Measurements from ENCODE around the gene SLC12A1.

SLC12A1 gene

DNA sequence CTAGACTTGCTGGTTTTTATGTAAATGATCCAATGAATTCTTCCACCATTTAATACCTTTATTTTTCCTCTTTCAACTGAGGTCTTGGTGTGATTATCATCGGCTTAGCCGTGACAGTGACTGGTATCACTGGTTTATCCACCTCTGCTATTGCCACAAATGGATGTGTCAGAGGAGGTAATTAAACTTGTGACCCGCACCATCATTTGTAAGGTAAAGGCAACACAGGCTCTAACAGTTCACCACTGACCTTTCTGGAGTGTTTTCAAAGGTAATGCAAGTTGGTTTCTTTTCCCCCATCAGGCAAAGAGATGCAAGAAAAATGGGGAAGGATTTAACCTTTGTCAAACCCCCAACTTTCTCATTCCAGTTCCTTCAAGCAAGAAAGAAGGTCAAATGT, 19.7 kb downstream of the SLC12A1 start:
- POLR2A ChIA-PET: no interaction called here
- no peak for TF ChIP-seq HDGF (IDR thresholded peaks at IDR 0.05; ENCODE audit: borderline replicate concordance)
- TF ChIP-seq ARNT (IDR thresholded peaks at IDR 0.05): no peak
- no peak for TF ChIP-seq LEF1 (IDR thresholded peaks at IDR 0.05; ENCODE audit: borderline replicate concordance)
- TF ChIP-seq FOXM1 (IDR thresholded peaks at IDR 0.05; ENCODE audit: borderline replicate concordance): no peak
- TF ChIP-seq TARDBP (IDR thresholded peaks at IDR 0.05): no peak
- no peak for TF ChIP-seq ZNF384 (IDR thresholded peaks at IDR 0.05)
- TF ChIP-seq FOXK2 (IDR thresholded peaks at IDR 0.05): no peak
- no peak for TF ChIP-seq SUZ12 (IDR thresholded peaks at IDR 0.05)
- TF ChIP-seq L3MBTL2 (conservative IDR thresholded peaks at IDR 0.05): no peak
- TF ChIP-seq NFRKB (IDR thresholded peaks at IDR 0.05): no peak
- TF ChIP-seq CTBP1 (IDR thresholded peaks at IDR 0.05; ENCODE audit: borderline replicate concordance): no peak
- no peak for TF ChIP-seq BHLHE40 (IDR thresholded peaks at IDR 0.05; ENCODE audit: borderline replicate concordance)
- DNase-seq (ENCODE audit: extremely low spot score): no peak
- CTCF ChIA-PET: no interaction called here

DNA sequence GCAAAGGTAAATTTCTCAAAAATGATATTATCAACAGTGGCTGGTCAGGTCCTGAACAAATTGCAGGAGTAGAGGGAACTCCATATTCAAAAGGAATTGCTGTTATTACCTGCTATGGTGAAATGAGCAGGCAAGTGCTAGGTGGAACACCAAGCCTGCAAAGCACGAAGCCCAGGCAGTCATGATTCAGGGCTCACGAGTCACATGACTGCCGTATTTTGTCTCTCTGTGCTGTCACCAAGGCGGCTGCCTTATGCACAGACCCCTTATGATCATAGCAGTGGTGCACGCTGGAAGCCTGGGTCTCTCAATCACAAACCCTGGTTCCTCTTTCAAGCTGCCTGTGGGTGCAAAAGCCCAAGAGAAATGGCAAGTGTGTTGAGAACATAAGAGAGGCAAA, 24.4 kb downstream of the SLC12A1 start:
- TF ChIP-seq ELF4 (IDR thresholded peaks at IDR 0.05) (no peak), L3MBTL2 (conservative IDR thresholded peaks at IDR 0.05) (no peak), FOXM1 (IDR thresholded peaks at IDR 0.05; ENCODE audit: borderline replicate concordance) (no peak), CTBP1 (IDR thresholded peaks at IDR 0.05; ENCODE audit: borderline replicate concordance) (no peak), SP1 (IDR thresholded peaks at IDR 0.05) (no peak), FOXA1 (IDR thresholded peaks at IDR 0.05) (no peak)
- CTCF ChIA-PET: no interaction called here
- no peak for DNase-seq (ENCODE audit: extremely low spot score)
- POLR2A ChIA-PET: no interaction called here

DNA sequence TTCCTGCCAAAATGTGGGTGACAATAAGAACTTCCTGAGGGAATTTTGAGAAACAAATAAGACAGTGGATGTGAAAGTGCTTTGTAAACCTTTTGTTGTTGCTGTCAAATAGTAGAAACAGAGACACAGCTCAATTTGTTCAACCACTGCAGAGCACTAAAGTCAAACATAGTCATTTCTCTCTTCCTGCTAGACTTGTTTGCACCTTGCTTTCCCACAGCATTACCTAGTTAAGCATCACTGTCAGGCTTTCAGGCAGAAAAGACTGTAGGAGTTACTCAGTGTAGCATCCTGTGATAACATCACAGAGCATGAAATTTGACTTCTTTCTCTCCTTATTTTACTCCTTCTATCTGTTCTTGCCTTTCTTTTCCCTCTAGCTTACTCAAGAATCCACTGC, 27.1 kb downstream of the SLC12A1 start:
- POLR2A ChIA-PET: no interaction called here
- DNase-seq (ENCODE audit: extremely low spot score): no peak
- CTCF ChIA-PET: no interaction called here
- TF ChIP-seq ZNF384 (IDR thresholded peaks at IDR 0.05) (no peak), CTBP1 (IDR thresholded peaks at IDR 0.05; ENCODE audit: borderline replicate concordance) (no peak), SP1 (IDR thresholded peaks at IDR 0.05) (no peak), FOXA1 (IDR thresholded peaks at IDR 0.05) (no peak), BHLHE40 (IDR thresholded peaks at IDR 0.05; ENCODE audit: borderline replicate concordance) (no peak), TARDBP (IDR thresholded peaks at IDR 0.05) (no peak), FOXM1 (IDR thresholded peaks at IDR 0.05; ENCODE audit: borderline replicate concordance) (no peak), HDGF (IDR thresholded peaks at IDR 0.05; ENCODE audit: borderline replicate concordance) (no peak)

DNA sequence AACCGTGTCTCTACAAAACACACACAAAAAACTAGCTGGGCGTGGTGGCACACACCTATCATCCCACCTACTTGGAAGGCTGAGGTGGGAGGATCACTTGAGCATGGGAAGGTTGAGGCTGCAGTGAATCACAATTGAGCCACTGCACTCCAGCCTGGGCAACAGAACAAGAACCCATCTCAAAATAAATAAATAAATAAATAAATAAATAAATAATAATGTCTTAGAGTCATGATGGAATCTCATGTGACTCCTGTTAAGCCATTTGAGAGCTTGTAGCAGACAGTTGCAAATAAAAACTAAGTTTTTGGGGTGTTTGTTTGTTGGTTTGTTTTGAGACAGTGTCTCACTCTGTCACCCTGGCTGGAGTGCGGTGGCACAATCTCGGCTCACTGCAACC, 33.2 kb downstream of the SLC12A1 start:
- DNase-seq (ENCODE audit: extremely low spot score): no peak
- POLR2A ChIA-PET: no interaction called here
- CTCF ChIA-PET: no interaction called here
- TF ChIP-seq LEF1 (IDR thresholded peaks at IDR 0.05; ENCODE audit: borderline replicate concordance): no peak
- TF ChIP-seq ZNF384 (IDR thresholded peaks at IDR 0.05): no peak
- no peak for TF ChIP-seq PKNOX1 (IDR thresholded peaks at IDR 0.05)
- TF ChIP-seq FOXK2 (IDR thresholded peaks at IDR 0.05): no peak
- no peak for TF ChIP-seq SUZ12 (IDR thresholded peaks at IDR 0.05)
- no peak for TF ChIP-seq TARDBP (IDR thresholded peaks at IDR 0.05)
- TF ChIP-seq ARNT (IDR thresholded peaks at IDR 0.05): no peak
- no peak for TF ChIP-seq CTBP1 (IDR thresholded peaks at IDR 0.05; ENCODE audit: borderline replicate concordance)
- TF ChIP-seq BHLHE40 (IDR thresholded peaks at IDR 0.05; ENCODE audit: borderline replicate concordance): no peak
- TF ChIP-seq ELF4 (IDR thresholded peaks at IDR 0.05): no peak

GRCh38 chr15:48242015-48242414, 35.9 kb downstream of the SLC12A1 start:
- DNase-seq (ENCODE audit: extremely low spot score): no peak
- ChIA-PET POLR2A (no interaction called here), CTCF (no interaction called here)
- TF ChIP-seq FOXM1 (IDR thresholded peaks at IDR 0.05; ENCODE audit: borderline replicate concordance) (no peak), PKNOX1 (IDR thresholded peaks at IDR 0.05) (no peak), FOXA1 (IDR thresholded peaks at IDR 0.05) (no peak), L3MBTL2 (conservative IDR thresholded peaks at IDR 0.05) (no peak), ELF4 (IDR thresholded peaks at IDR 0.05) (no peak), BHLHE40 (IDR thresholded peaks at IDR 0.05; ENCODE audit: borderline replicate concordance) (no peak), CTBP1 (IDR thresholded peaks at IDR 0.05; ENCODE audit: borderline replicate concordance) (no peak), SP1 (IDR thresholded peaks at IDR 0.05) (no peak), ZNF384 (IDR thresholded peaks at IDR 0.05) (no peak), ARNT (IDR thresholded peaks at IDR 0.05) (no peak), TARDBP (IDR thresholded peaks at IDR 0.05) (no peak), LEF1 (IDR thresholded peaks at IDR 0.05; ENCODE audit: borderline replicate concordance) (no peak), HDGF (IDR thresholded peaks at IDR 0.05; ENCODE audit: borderline replicate concordance) (no peak), FOXK2 (IDR thresholded peaks at IDR 0.05) (no peak)

DNA sequence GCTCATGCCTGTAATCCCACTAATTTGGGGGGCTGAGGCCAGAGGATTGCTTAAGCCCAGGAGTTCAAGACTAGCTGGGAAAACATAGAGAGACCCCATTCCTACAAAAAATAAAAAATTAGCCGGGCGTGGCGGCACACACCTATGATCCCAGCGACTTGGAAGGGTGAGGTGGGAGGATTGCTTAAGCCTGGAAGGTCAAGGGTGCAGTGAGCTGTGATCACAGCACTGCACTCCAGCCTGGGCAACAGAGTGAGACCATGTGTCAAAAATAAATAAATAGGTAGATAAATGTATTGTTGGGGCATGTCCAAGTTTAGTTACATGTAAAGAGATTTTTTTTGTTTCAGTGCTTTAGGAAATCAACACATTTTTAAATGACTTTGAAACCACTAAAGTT, 36.4 kb downstream of the SLC12A1 start:
- POLR2A ChIA-PET: no interaction called here
- CTCF ChIA-PET: no interaction called here
- TF ChIP-seq CTBP1 (IDR thresholded peaks at IDR 0.05; ENCODE audit: borderline replicate concordance): no peak
- no peak for TF ChIP-seq ZNF384 (IDR thresholded peaks at IDR 0.05)
- TF ChIP-seq BHLHE40 (IDR thresholded peaks at IDR 0.05; ENCODE audit: borderline replicate concordance): no peak
- TF ChIP-seq TARDBP (IDR thresholded peaks at IDR 0.05): no peak
- TF ChIP-seq SP1 (IDR thresholded peaks at IDR 0.05): no peak
- TF ChIP-seq LEF1 (IDR thresholded peaks at IDR 0.05; ENCODE audit: borderline replicate concordance): no peak
- TF ChIP-seq HDGF (IDR thresholded peaks at IDR 0.05; ENCODE audit: borderline replicate concordance): no peak
- TF ChIP-seq ARNT (IDR thresholded peaks at IDR 0.05): no peak
- no peak for TF ChIP-seq FOXA1 (IDR thresholded peaks at IDR 0.05)
- no peak for TF ChIP-seq FOXK2 (IDR thresholded peaks at IDR 0.05)
- TF ChIP-seq PKNOX1 (IDR thresholded peaks at IDR 0.05): no peak
- no peak for TF ChIP-seq SUZ12 (IDR thresholded peaks at IDR 0.05)
- DNase-seq (ENCODE audit: extremely low spot score): no peak

Measured in HEK293T (cell line).